ENCODE measurements around the gene MAN1A2. TPM values are rescaled to one million over a fixed set of nuclear protein-coding genes. Genes with fewer than 3 reads are reported as not detected.

The MAN1A2 gene
- total RNA-seq, 1 experiment from 2014 or later: 38.1 TPM

DNA sequence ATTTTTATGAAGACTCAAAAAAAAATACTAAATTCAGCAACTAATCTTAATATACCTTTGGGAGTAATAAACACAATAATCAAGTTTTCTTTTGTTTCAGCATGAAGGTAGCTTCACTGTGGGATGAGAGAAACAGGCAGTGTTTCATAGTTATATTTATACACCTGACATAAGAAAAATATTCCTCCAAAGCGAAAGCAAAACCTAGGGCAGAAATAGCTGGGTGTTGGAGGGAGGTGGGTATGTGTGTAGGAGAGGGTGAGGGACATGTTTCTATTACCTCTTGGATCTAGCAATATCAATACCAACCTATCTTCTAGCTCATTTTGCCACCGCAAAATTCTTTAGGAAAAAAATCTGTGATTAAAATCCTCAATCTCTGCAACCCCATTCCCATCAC is 24.9 kb upstream of the MAN1A2 start:
- Histone ChIP-seq H3K79me2 (ENCODE audit: insufficient read depth, low read length) (no peaks in the 10 kb centered on the region), H3K9ac (ENCODE audit: low read length) (no peak overlapping the region), H3K4me1 (ENCODE audit: control insufficient read depth in 1 of 2, insufficient read depth in 2 of 2, low read length in 2 of 2) (peaks cover 6 to 8% of the 10 kb centered on the region in 2 experiments; a peak in 3 of 4 replicates), H3K9me3 (ENCODE audit: control insufficient read depth in 1 of 2, insufficient read depth in 1 of 2, low read depth in 1 of 2, low read length in 2 of 2) (no peaks in the 10 kb centered on the region), H3K36me3 (ENCODE audit: control insufficient read depth in 1 of 2, insufficient read depth in 2 of 2, low read length in 2 of 2) (no peaks in the 10 kb centered on the region), H2AFZ (ENCODE audit: low read depth, low read length, poor library complexity, severe bottlenecking) (no peak overlapping the region), H3K4me3 (replicated peaks in 1 of 2; ENCODE audit: low read depth in 1 of 2, low read length in 2 of 2) (no peak overlapping the region), H3K9me2 (ENCODE audit: insufficient read depth) (no peaks in the 10 kb centered on the region), H4K20me1 (ENCODE audit: insufficient read depth) (no peaks in the 10 kb centered on the region), H3K27me3 (ENCODE audit: insufficient read depth, low read length) (no peaks in the 10 kb centered on the region), H3K4me2 (ENCODE audit: low read length) (no peak overlapping the region), H3K27ac (ENCODE audit: low read depth, low read length) (no peak overlapping the region)
- no peak for ATAC-seq
- no peak for DNase-seq (ENCODE audit: low read depth, low spot score)
- ChIA-PET POLR2A (no interaction called here), RAD21 (ENCODE audit: low non-redundant PET in 1 of 2, low total read pairs in 2 of 2, uncharacterized antibody in 2 of 2, unreplicated experiment in 2 of 2) (no interaction called here), CTCF (interaction anchor here (0.8 to 1.3 kb wide), 2 partner anchors 8 to 57 kb away, joined by 3 to 4 read pairs; no protein-coding TSS in a partner anchor)
- BruUV-seq (replicated peaks): no TSS peak
- intact Hi-C loops (cut with micrococcal nuclease): no loop called here
- TF ChIP-seq ELF1 (IDR thresholded peaks at IDR 0.05; ENCODE audit: borderline replicate concordance, low read depth) (no peak), ZBTB33 (IDR thresholded peaks at IDR 0.05; ENCODE audit: extremely low read depth, insufficient replicate concordance, low read length) (no peak), ZFX (IDR thresholded peaks at IDR 0.05) (no peak), RAD21 (IDR thresholded peaks at IDR 0.05; ENCODE audit: low read depth) (no peak), YY1 (IDR thresholded peaks at IDR 0.05; ENCODE audit: extremely low read depth, insufficient replicate concordance, low read depth, low read length) (no peak), EGR1 (IDR thresholded peaks at IDR 0.05; ENCODE audit: low read depth) (no peak), POLR2A (IDR thresholded peaks at IDR 0.05; ENCODE audit: borderline replicate concordance, extremely low read depth, insufficient read depth, insufficient read length) (no peak), CEBPB (IDR thresholded peaks at IDR 0.05; ENCODE audit: low read depth) (no peak), SRF (IDR thresholded peaks at IDR 0.05; ENCODE audit: low read depth) (no peak)
- TF ChIP-seq, protein P1, sequence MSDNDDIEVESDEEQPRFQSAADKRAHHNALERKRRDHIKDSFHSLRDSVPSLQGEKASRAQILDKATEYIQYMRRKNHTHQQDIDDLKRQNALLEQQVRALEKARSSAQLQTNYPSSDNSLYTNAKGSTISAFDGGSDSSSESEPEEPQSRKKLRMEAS (IDR thresholded peaks at IDR 0.05): no peak
- TF ChIP-seq, protein P2, sequence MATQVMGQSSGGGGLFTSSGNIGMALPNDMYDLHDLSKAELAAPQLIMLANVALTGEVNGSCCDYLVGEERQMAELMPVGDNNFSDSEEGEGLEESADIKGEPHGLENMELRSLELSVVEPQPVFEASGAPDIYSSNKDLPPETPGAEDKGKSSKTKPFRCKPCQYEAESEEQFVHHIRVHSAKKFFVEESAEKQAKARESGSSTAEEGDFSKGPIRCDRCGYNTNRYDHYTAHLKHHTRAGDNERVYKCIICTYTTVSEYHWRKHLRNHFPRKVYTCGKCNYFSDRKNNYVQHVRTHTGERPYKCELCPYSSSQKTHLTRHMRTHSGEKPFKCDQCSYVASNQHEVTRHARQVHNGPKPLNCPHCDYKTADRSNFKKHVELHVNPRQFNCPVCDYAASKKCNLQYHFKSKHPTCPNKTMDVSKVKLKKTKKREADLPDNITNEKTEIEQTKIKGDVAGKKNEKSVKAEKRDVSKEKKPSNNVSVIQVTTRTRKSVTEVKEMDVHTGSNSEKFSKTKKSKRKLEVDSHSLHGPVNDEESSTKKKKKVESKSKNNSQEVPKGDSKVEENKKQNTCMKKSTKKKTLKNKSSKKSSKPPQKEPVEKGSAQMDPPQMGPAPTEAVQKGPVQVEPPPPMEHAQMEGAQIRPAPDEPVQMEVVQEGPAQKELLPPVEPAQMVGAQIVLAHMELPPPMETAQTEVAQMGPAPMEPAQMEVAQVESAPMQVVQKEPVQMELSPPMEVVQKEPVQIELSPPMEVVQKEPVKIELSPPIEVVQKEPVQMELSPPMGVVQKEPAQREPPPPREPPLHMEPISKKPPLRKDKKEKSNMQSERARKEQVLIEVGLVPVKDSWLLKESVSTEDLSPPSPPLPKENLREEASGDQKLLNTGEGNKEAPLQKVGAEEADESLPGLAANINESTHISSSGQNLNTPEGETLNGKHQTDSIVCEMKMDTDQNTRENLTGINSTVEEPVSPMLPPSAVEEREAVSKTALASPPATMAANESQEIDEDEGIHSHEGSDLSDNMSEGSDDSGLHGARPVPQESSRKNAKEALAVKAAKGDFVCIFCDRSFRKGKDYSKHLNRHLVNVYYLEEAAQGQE (IDR thresholded peaks at IDR 0.05; ENCODE audit: low read depth): no peak

All from HCT116 (cell line).